Cardiac fibroblast (primary cell): Measurements from ENCODE around the gene TIMELESS.

Experiments
- DNase-seq, 2 donors: peaks; one replicate each; pipeline versions ENCODE4 v3.0.0 to v3.0.0-alpha.2; 2010; ENCODE audit warnings: low read depth in 2 of 2
- H3K4me3 ChIP-seq, 2 donors: replicated peaks in 1 of 2; 1 replicate in 1 of 2; 2 replicates in 1 of 2; pipeline ENCODE4 v1.5.1; 2011; ENCODE audit warnings: low read depth in 2 of 2, low read length in 2 of 2, mild to moderate bottlenecking in 2 of 2, moderate library complexity in 1 of 2
- TF ChIP-seq, protein P1 (sequence below): IDR thresholded peaks from one replicate; pipeline ENCODE4 v1.5.1; 2011; ENCODE audit warnings: low read depth, mild to moderate bottlenecking, low read length, inconsistent platforms

TIMELESS gene

DNA sequence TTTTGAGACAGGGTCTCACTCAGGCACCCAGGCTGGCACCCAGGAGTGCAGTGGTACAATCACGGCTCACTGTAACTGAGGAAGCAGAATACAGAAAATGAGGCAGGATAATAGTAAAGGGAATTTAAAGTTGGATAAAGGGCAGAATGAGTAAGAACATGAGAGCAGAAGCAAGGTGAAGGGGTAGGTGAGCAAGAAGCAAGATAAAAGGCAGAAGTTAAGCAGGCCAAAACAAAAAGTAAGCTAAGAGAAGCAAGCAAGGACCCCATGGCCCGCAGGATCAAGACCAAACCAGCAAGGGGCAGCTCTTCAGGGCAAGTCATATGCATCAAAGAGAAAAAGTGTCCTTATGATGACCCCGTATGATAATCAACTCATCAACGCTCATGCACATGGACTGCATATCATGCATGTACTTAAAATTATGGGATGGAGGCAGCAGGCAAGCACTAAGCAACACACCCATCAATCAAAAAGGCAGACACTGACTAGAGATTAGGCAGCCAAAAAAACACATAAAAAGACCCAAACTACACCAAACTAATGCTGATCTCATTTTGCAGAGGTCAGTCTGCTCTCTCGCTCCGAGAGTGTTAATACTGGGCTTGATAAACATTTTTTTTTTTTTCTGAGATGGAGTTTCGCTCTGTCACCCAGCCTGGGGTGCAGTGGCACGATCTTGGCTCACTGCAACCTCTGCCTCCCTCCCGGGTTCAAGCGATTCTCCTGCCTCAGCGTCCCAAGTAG lies 11.6 kb downstream of the TIMELESS start:
- H3K4me3 ChIP-seq, result no peak overlapping the region
- TF ChIP-seq, protein P1, sequence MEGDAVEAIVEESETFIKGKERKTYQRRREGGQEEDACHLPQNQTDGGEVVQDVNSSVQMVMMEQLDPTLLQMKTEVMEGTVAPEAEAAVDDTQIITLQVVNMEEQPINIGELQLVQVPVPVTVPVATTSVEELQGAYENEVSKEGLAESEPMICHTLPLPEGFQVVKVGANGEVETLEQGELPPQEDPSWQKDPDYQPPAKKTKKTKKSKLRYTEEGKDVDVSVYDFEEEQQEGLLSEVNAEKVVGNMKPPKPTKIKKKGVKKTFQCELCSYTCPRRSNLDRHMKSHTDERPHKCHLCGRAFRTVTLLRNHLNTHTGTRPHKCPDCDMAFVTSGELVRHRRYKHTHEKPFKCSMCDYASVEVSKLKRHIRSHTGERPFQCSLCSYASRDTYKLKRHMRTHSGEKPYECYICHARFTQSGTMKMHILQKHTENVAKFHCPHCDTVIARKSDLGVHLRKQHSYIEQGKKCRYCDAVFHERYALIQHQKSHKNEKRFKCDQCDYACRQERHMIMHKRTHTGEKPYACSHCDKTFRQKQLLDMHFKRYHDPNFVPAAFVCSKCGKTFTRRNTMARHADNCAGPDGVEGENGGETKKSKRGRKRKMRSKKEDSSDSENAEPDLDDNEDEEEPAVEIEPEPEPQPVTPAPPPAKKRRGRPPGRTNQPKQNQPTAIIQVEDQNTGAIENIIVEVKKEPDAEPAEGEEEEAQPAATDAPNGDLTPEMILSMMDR, result no peak
- DNase-seq, result no peak

DNA sequence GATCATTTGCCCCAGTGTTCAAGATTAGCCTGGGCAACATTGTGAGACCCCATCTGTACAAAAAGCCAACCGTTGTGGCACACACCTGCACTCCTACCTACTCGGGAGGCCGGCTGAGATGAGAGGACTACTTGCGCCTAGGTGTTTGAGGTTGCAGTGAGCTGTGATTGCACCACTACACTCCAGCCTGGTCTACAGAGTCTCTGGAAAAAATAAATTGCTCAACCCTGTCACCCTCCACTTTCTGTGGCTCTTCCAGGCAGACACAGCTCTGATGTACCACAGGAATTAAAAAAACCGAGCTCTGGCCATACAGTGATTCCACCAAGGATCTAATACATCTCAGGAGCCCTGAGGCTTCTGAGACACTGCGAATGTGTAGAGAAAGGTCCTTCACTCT lies 14.4 kb downstream of the TIMELESS start:
- DNase-seq, result no peak
- TF ChIP-seq, protein P1, result no peak
- H3K4me3 ChIP-seq, result no peak overlapping the region

DNA sequence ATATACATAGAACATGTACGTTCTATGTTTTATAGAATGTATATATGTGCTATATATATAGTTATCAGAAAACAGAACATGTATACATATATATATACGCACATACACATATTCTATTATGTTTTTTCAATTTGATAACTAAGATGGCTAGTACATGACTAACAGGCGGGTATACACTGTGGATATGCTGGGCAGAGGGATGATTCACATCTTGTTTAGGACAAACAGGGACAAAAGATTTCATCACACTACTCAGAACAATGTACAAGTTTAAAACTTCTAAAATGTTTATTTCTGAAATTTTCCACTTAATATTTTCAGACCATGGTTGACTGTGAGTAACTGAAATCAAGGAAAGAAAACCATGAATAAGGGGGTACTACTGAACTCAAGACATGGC lies 17.4 kb downstream of the TIMELESS start:
- peak; percentile 59 to 83 for DNase-seq
- no peak overlapping the region for H3K4me3 ChIP-seq
- TF ChIP-seq, protein P1, result no peak

DNA sequence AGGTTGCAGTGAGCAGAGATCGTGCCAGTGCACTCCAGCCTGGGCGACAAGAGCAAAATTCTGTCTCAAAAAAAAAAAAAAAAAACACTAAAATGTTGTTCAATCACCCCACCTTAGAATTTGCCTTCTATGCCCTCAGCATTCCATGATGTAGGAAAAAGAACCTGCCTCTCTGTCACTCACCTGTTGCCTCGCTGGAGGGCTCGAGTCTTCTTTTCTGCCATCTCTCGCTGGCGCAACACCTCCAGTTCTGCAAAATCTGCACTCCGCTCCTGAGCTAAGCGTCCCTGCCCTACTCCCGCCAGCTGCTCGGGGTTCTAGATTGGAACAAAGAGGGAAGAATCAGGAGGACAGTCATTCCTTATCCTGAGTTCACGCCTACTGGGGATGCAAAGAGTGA lies 17.9 kb downstream of the TIMELESS start:
- TF ChIP-seq, protein P1, result no peak
- no peak for DNase-seq
- H3K4me3 ChIP-seq, result no peak overlapping the region

DNA sequence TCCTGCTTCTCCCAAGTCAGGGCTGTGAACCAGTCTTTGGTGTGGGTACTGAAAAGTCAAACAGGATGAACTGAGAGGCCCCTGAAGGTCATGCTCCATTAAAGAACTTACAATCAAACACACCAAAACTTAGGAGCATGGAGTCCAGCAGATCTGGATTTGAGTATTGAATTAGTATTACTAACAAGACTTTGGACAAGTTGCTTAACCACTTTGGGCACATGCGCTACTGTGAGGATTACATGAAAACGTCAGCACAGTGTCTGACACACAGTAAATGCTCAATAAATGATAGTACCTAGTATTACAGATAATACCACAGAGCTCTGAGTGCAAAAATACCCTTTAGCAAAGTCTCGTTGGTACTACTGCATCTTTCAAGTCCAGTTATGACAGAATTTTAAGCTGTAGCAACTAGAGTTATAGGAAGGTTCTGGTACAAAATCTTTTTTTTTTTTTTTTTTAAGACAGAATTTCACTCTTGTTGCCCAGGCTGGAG lies 23.2 kb downstream of the TIMELESS start:
- DNase-seq, result no peak
- TF ChIP-seq, protein P1, result no peak

DNA sequence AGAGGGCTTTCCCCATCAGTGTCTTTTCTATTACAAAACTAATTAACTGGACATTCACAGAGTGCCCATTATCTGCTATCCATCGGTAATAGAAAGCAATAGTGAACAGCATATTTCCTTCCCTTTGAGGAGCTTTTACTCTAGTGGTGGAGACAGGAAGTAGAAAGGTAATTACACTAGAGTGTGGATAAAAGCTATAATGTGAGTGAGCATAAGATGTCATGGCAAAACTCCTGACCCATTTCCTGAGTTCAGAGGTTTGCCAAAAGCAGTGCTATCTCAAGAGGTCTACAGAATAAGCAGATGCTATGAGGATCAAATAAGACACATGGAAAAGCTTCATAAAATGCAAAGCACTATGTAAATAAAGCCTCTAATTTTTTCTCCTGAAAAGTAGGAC lies 24.0 kb downstream of the TIMELESS start:
- no peak for DNase-seq
- TF ChIP-seq, protein P1, result no peak

More for the DNA sequence above, 23.2 kb downstream of the TIMELESS start:
- H3K4me3 ChIP-seq, result no peak overlapping the region

More for the DNA sequence above, 24.0 kb downstream of the TIMELESS start:
- H3K4me3 ChIP-seq, result no peak overlapping the region
